Measurements from ENCODE around the gene KCNH2. TPM values are rescaled to one million over a fixed set of nuclear protein-coding genes. Genes with fewer than 3 reads are reported as not detected.

The KCNH2 gene
- total RNA-seq, 2 experiments from 2014 or later, result 0.11 to 0.13 TPM

DNA sequence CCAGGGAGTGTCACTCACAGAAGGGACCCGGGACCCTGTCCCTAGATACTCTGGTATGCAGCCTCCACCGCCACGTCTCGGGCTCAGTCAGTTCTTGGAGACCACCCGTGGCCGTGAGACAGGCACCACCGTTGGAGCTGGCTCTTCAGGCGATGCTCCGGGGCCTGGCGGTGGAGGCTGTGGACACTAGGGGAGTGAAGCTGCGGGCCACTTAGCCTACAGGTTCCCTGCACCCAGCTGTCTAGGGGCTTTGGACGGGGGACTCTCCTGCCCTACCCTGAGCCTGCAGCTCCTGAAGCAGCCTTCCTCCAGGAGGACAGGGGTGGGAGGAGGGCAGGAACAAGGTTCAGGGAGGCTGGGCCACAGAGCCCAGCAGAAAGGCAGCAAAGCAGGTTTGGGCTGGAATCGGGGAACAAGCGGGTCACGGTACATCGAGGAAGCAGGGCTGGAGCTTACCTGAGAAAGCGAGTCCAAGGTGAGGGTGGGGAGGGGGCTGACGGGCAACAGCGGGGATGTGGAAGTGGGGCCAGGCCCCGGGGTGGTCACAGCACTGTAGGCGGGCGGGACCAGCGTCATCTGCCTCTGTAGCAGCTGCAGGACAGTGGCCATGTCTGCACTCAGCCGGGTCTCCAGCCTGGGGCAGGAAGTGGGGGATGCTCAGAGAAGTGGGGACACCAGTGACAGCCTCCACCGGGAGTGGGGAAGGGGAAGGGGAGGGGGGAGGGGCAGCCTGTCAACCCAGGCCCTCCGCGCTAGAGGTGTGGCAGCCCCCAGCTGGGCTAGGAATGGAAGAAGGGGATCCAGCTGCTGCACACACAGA lies 31.5 kb downstream of the KCNH2 start:
- ChIA-PET POLR2A (no interaction called here), CTCF (interaction anchor here (1.0 kb wide), 1 partner anchor 11 kb away, joined by 3 read pairs; no protein-coding TSS in a partner anchor)

DNA sequence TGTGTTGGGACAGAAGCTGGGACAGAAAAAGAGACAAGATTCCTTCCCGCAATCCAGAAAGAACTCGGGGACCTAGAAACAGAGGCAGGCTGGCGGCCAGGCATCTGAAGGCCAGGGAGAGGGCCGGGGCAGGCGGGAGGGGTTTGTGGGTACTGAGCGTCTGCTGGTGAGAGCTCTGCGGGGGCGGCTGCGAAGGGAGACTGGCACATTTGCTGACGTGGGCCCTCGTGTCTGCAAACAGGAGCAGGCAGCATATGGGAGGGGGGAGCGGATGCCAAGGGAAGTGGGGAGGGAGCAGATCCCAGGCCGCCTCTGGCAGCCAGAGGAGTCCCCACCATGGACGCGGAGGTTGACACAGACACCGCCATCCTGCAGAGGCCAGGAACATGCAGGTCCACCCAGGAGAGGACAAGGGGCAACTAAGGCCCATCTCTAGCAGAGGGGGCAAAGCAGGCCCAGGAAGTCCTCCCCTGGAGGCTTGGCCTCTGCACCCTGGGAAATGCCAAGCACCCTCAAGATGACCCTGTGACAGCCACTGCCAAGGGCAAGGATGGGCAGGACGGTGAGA lies 32.2 kb downstream of the KCNH2 start:
- POLR2A ChIA-PET, result no interaction called here
- CTCF ChIA-PET, result no interaction called here

DNA sequence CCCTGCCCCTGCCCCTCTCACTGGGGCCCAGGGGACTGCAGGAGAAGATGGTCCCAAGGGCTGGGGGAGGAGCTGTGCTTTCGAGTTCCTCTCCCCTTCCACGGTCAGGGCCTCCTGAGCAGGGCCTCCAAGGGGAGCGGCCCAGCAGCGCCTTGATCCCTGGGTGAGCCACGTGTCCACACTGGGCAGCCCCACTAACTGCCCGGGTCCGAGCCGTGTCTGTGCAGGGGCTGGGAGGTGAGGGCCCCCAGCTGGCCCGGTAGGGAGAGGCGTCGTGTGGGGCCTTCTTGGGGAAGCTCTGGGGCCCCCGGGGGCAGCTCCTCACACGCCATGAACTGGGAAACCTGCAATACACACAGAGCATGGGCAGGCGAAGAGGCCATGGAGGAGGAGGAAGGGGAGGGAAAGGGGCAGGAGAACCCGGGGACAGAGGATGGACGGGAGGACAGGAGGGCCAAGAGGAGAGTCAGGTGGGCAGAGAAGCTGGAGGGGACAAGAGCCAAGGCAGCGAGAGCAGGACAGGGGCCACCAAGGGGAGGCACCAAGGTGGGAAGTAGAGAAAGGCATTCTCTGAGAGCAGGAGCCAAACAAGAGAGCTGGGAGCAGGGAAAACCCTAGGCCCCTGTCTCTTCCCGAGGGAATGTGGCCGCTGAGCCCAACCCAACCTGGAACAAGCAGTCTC lies 32.8 kb downstream of the KCNH2 start:
- ChIA-PET CTCF (no interaction called here), POLR2A (no interaction called here)

DNA sequence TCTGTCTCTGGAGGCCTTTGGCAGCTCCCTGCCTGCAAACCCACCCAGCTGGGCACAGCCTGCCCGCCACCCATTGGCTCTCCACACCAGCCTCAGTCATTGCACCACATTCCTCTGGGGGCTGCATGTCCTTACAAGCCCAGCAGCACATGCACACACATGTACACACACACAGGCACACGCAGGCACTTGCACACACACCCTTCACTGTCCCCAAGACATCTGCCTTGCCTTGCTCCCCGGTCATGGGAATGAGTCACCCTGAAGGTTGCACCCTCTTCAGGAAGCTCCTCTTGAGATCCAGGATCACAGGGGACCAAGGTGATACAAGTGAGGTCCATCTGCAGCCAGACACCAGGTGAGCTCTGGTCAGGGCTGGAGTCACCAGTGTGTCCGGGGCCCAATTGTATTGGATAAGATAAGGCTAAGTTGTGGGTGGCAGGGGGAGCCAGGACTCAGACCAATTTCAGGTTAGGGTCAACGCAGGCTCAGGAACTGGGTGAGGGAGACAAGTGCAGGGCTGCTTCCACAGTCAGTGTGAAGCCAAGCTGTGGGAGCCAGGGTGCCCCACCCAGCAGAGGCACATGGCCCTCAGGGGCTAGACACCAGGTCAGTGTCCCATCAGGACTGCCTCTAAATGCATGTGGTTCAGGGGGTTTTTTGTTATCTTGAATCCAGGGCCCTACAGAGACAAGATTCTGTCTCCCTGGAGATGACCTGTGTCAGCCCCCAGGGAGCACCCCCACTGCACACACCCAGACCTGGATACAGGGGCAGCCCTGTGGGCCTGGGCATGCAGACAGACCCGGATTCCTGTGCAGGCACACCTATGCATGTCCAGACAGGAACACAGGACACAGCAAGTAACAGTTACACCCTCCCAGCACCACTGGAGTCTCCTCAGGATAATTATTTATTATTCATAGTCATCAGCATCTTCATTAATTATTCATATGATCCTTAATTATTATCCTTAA lies 33.8 kb downstream of the KCNH2 start:
- ChIA-PET CTCF (interaction anchor here (1.1 kb wide), 1 partner anchor 35 kb away, joined by 3 read pairs; no protein-coding TSS in a partner anchor), POLR2A (no interaction called here)

DNA sequence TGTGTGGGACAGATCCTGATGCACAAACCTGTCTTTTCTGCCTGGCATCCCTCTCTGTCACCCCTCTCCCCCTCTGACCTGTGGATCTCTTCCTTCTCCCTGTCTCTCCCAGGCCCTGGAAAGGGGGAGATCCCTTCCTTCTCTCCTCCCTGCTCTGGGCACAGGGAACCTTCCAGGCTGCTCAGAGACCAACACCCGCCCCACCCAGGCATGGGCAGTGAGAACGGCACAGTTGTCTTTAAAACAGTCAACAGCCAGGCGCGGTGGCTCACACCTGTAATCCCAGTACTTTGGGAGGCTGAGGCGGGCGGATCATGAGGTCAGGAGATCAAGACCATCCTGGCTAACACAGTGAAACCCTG lies 34.7 kb downstream of the KCNH2 start:
- CTCF ChIA-PET, result interaction anchor here (1.1 kb wide), 1 partner anchor 36 kb away, joined by 3 read pairs; no protein-coding TSS in a partner anchor
- POLR2A ChIA-PET, result no interaction called here

DNA sequence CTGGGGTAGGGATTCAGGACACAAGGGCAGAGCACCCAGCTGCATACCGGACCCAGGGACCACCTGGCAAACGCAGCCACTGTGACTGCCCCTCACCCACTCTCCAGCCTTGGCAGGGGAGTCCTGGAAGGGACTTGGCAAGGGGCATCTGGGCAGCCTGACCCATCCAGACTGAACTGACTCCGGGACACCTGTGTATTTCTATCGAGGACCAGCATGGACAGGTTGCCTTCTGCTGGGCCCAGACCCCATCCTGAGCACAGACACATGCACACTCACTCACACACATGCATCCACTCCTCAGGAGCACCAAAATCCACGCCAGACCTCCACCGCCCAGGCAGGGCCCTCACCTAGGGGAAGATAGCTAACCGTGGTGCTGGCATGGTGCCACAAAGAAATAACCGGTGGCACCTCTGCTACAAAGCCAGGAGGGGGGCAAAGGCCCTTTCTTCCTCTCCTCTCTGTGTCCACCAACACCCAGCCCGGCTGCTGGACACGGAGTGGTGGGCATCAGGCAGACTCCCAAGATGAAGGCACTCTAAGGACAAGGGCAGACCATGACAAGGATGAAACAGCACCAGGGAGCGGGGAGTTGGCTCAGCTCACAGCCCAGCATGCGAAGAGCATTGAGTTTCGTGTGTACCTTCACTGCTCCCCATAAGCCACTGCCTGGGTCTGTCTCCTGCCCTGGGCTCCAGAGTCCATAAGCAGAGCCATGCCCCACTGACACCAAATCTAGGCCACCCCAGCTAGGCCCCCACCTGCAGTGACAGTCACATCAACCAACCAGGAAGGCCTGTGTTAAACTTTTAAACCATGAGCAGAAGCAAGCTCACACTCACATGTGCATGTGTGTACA lies 35.3 kb downstream of the KCNH2 start:
- POLR2A ChIA-PET, result no interaction called here
- CTCF ChIA-PET, result no interaction called here

DNA sequence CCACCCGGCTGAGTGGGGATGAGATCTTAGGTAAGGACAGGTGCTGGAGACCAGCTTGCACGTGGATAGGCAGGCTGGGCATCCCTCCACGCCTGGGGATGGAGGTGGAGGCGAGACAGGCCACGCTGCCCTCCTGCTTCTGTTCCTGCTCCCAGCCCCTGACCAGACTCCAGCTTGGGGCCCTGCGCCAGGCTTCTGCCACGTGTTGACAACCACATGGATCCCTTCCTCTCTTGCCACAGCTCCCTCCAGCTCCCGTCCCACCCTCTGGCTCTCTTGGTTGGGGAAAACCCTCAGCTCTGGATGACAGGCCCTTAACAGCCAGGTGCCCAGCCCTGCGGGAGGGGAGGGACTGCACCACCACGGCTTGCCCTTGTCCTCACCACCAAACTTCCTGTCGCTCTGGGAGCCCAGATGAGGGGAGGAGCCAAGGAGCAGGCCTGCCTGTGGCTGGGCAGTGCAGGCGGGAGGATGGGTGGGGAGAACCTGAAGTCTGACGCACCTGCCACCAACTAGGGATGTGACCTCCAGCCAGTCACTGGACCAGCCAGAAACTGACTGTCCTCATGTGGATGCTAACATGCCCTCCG lies 36.0 kb downstream of the KCNH2 start:
- POLR2A ChIA-PET, result interaction anchor here (0.5 kb wide), 1 partner anchor 161 kb away, joined by 11 read pairs; no protein-coding TSS in a partner anchor
- CTCF ChIA-PET, result no interaction called here

DNA sequence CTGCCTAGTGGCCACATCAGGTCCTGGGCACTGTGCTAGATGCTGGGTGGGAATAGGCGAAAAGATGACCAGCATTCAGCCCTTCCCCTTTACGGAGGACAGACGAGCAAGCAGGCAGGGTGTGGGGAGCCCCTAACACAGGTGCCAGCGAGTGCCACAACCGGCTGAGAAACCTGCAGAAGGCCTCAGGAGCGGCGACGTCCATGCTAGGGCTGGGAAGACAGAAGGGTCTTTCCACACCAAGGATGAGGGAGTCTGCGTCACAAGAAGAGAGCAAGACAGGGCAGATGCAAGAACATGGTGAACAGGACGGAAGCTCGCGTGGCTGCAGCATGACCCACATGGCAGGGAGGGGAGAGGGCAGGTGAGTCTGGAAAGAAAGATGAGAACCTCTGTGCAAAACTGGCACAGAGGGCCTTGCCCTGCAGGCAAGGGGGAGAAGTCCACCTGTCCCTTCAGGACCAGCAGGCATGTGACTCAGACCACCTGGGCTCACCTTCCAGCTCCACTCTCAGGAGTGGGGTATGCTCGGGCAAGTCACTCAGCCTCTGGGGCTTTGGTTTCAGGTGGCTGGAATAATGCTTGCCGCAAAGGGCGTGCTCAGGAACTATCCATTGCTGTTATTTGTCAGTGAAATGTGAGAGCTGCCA lies 36.6 kb downstream of the KCNH2 start:
- ChIA-PET CTCF (no interaction called here), POLR2A (interaction anchor here (0.5 kb wide), 1 partner anchor 162 kb away, joined by 11 read pairs; no protein-coding TSS in a partner anchor)

DNA sequence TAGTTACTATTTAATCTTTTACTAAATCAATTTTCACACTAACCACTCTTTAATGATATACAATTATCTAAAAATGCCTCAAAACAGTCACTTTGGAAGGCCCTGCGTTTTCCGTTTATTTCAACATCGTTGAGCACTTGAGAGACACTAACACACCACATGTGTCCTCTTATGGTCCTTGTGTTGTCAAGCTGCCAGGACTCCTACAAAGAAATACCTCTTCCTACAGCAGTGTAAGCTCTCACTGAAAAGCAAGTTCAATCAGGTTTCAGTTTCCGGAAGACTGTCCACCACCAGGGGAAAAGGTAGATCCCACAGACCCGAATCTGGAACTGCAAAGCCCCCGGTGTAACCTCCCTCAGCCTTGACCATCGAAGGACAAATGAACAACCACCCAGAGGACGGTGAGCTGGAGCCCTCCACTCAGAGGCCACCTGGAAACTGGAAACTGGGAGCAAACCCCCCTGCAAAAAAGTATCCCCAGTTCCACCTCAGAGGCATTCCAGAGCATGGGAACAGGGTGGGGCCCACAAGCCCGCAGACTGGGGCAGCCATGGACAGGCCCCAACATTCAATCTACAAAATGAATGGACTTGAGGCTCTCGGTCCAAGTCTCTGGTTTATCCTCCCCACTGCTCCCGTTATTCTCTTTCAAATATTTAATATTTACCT lies 37.6 kb downstream of the KCNH2 start:
- CTCF ChIA-PET, result interaction anchor here (1.2 to 1.5 kb wide), 2 partner anchors 22 to 42 kb away, joined by 3 read pairs; no protein-coding TSS in a partner anchor
- POLR2A ChIA-PET, result no interaction called here

DNA sequence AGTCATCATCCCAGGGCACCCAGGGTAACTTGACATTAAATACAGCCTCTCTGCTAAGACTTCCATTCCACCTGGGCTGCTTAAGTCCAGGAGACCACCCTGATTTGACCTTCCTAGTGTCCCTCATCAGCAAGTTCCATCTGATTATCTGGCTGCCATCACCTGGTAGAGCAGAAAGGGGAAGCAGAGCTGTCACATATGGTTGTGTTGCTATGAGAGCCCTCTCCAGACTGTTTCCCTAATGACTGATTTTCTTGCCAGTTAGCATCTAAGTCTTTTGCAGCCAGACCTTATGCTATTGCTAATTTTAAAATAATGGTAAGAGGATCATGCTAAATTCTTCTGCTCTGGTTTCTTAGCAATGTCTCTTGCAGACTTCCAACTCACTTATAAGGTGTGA lies 38.7 kb downstream of the KCNH2 start:
- POLR2A ChIA-PET, result no interaction called here

DNA sequence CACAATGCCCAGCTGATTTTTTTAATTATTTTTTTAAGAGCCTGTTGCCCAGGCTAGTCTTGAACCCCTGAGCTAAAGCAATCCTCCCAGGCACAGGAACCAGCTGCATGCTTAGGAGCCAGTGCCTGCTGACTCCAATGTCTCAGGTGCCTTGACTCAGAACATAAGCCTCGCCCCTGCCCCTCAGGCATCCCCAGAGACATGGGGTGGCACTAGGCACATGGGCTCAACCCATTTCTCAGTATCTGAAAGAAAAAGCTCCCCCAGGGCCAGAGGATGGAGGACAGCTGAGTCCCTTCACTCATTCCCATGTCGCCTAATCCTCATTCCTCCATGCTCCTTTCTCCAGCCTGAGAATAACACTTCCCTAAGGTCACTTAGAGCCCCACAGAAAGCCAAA lies 39.1 kb downstream of the KCNH2 start:
- ChIA-PET CTCF (interaction anchor here (1.5 kb wide), 1 partner anchor 41 kb away, joined by 3 read pairs; no protein-coding TSS in a partner anchor), POLR2A (no interaction called here)

More for the DNA sequence above, 38.7 kb downstream of the KCNH2 start:
- CTCF ChIA-PET, result interaction anchor here (1.2 to 1.5 kb wide), 2 partner anchors 23 to 41 kb away, joined by 3 read pairs; no protein-coding TSS in a partner anchor

DNA sequence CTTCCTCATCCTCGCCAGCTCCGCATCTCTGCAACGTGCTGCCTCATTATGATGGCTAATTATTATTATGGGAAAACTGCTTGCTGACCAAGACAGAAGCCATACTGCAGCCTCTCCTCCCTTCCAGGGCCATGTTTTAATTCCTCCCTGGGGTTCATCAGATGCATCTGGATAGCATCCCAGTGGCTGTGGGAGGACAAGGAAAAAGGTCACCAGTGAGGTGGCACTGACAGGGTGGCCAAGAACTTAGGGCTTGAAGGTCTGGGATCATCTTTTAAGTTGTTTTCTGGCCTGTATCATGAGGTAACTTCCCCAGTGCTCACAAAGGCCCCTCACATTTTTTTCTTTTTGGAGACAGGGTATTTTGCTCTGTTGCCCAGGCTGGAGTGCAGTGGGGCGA lies 39.6 kb downstream of the KCNH2 start:
- ChIA-PET CTCF (interaction anchor here (1.3 kb wide), 1 partner anchor 40 kb away, joined by 7 read pairs; no protein-coding TSS in a partner anchor), POLR2A (no interaction called here)

DNA sequence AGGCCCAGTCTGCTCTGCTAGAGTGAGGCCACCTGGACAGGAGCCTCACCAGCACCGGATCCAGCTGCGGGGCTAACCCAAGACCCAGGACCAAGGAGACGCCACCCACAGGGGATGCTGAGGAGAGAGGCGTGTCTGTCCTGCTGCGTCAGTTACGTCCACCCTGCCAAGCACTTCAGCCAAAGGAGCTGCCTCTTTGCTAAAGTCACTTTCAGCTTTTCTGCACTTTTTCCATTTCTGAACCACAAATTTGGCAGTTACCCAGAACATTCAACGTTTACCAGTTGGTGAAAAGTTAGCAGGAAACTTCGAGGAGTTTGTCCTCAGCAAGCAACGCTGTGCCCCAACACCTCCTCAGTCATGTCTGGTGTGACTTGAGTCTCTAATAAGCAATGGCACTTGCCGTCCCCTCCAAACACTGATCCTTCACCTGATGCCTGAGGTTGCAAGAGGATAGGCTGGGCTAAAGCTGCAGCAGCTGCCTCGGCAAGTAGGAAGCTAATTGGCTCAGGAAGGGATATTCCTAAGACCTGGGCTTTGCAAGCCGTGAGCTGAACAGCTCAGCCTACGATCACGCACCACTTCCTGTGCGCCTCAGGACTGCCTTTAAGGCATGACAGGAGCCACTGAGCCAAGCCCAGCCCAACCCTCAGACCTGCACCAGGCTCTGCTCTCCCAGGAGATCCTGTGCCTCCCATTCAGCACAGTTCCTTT lies 40.1 kb downstream of the KCNH2 start:
- ChIA-PET POLR2A (interaction anchor here (0.6 to 0.7 kb wide), 2 partner anchors 143 to 375 kb away, joined by 3 read pairs; no protein-coding TSS in a partner anchor), CTCF (interaction anchor here (1.2 to 1.3 kb wide), 2 partner anchors 36 to 40 kb away, joined by 3 to 7 read pairs; no protein-coding TSS in a partner anchor)

DNA sequence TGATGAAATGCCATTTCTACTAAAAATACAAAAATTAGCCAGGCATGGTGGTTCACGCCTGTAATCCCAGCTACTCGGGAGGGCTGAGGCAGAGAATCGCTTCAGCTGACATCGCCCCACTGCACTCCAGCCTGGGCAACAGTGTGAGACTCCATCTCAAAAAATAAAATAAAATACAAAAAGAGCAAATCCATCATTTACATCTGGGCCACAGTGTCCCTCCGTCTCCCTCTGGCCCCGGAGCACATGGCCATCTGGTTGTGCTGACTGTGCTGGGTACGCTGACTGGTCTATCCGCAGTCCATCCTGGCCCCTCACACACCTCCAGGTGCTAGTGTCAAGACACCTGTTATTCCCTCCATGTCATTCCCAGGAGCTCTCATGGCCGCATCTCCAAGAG lies 42.1 kb downstream of the KCNH2 start:
- ChIA-PET POLR2A (no interaction called here), CTCF (interaction anchor here (0.9 kb wide), 1 partner anchor 11 kb away, joined by 3 read pairs; no protein-coding TSS in a partner anchor)

DNA sequence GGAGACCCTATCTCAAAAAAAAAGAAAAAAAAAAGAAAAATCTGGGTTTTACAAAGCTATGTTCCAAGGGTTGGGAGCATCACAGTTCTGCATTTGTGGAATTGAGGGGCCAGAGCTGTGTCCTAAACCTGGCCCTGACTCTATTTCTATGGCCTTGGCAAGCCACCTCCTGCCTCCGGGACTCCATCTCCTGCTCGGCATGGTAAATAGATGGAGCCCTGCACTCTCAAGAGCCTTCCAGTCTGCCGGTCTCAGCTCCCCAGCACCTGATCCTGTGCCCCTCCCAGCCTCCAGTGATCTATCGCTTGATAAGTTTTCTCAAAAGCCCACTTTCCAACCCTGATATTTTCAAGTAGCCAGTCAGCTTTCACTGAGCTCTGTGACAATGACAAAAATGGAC lies 43.0 kb downstream of the KCNH2 start:
- ChIA-PET POLR2A (no interaction called here), CTCF (interaction anchor here (0.6 to 0.9 kb wide), 3 partner anchors 15 to 44 kb away, joined by 3 to 4 read pairs (median 3); no protein-coding TSS in a partner anchor)
